ENCODE data around the gene PRSS50.

DNA sequence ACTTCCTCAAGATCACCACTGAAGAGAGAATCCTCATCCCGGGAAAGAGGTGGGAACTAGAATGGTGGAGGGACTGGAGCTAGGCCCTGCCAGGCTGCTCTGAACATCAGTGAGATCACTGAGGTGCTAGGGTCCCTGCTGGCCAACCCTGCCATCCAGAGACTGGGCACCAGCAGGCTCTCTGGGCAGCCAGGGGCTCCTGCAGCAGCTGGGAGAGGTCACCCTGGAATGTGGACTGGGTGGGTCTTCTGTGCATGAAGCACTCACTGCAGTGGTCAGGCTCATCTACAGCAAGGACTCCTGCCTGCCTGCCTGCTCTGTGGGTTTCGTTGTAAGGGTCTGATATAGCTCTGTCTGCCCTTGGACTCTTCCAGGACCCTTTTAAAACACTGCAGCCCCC lies 49.1 kb downstream of the PRSS50 start:
- TF ChIP-seq POLR2A (IDR thresholded peaks at IDR 0.05): no peak
- TF ChIP-seq, protein P1, sequence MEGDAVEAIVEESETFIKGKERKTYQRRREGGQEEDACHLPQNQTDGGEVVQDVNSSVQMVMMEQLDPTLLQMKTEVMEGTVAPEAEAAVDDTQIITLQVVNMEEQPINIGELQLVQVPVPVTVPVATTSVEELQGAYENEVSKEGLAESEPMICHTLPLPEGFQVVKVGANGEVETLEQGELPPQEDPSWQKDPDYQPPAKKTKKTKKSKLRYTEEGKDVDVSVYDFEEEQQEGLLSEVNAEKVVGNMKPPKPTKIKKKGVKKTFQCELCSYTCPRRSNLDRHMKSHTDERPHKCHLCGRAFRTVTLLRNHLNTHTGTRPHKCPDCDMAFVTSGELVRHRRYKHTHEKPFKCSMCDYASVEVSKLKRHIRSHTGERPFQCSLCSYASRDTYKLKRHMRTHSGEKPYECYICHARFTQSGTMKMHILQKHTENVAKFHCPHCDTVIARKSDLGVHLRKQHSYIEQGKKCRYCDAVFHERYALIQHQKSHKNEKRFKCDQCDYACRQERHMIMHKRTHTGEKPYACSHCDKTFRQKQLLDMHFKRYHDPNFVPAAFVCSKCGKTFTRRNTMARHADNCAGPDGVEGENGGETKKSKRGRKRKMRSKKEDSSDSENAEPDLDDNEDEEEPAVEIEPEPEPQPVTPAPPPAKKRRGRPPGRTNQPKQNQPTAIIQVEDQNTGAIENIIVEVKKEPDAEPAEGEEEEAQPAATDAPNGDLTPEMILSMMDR (IDR thresholded peaks at IDR 0.05): no peak

Measured in body of pancreas (tissue), 4 donors.